Transverse colon (tissue), 4 donors: ENCODE results near the gene ARR3.

Source experiments
- POLR2AphosphoS5 ChIP-seq, 3 donors: sonication (generic); formaldehyde crosslinking; IDR thresholded peaks; one replicate each; pipeline ENCODE4 v1.6.1; 2016; ENCODE audit warnings: antibody characterized with exemption in 3 of 3
- TF ChIP-seq, protein P1 (sequence below), 5 experiments: fragments of 200-600 bp in 3 of 5; fragments of 450-650 bp in 2 of 5; sonication (generic) in 3 of 5; IDR thresholded peaks; 1 replicate in 2 of 5; 2 replicates in 3 of 5; pipeline ENCODE4 v1.5.1; 2016 to 2017; ENCODE audit warnings: antibody characterized with exemption in 5 of 5, inconsistent platforms in 3 of 5, mild to moderate bottlenecking in 2 of 5, moderate library complexity in 1 of 5

DNA sequence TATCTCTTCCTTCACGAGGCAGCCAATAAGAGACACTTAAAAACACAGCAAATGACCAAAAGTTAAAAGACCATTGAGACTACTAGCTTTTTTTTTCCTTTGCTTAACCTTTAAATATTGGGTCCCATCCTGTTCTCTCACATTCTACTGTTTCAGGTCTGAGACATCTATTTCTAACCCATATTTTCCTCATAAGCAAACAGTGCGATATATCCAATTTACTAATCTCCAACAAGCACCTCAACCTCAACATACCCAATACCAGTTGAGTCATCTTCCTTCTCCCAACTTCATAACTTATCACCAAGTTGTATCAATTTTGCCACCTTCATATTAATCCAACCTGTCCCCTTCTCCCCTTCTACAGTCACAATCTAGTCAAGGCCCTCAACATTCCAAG, 26.6 kb upstream of the ARR3 start:
- no peak for TF ChIP-seq POLR2AphosphoS5 (IDR thresholded peaks at IDR 0.05)
- TF ChIP-seq, protein P1, sequence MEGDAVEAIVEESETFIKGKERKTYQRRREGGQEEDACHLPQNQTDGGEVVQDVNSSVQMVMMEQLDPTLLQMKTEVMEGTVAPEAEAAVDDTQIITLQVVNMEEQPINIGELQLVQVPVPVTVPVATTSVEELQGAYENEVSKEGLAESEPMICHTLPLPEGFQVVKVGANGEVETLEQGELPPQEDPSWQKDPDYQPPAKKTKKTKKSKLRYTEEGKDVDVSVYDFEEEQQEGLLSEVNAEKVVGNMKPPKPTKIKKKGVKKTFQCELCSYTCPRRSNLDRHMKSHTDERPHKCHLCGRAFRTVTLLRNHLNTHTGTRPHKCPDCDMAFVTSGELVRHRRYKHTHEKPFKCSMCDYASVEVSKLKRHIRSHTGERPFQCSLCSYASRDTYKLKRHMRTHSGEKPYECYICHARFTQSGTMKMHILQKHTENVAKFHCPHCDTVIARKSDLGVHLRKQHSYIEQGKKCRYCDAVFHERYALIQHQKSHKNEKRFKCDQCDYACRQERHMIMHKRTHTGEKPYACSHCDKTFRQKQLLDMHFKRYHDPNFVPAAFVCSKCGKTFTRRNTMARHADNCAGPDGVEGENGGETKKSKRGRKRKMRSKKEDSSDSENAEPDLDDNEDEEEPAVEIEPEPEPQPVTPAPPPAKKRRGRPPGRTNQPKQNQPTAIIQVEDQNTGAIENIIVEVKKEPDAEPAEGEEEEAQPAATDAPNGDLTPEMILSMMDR (IDR thresholded peaks at IDR 0.05) = no peak
